Progenitor cell of endocrine pancreas (in vitro differentiated cells): ENCODE data around the gene TMEM59. TPM values are rescaled to one million over a fixed set of nuclear protein-coding genes. Genes with fewer than 3 reads are reported as not detected.
A peak's percentile ranks its signal among the peaks of the same experiment; 100 is the strongest.
"Not testable (repeated sequence)": the region's sequence is repeated elsewhere in the genome, so short reads cannot be mapped to it uniquely, and the experiment has no call there.

Experiments
- DNase-seq: peaks from one replicate; pipeline ENCODE4 v3.0.0; 2021; ENCODE audit warnings: low spot score; ENCODE audit not compliant: unreplicated experiment
- H3K27ac Mint-ChIP-seq: 2 replicates; pipeline ENCODE4 v1.8.0; 2021; ENCODE audit warnings: mild to moderate bottlenecking, moderate library complexity, mixed read lengths
- H3K27me3 Mint-ChIP-seq: 2 replicates; pipeline ENCODE4 v1.8.0; 2021; ENCODE audit warnings: mixed read lengths
- H3K36me3 Mint-ChIP-seq: 2 replicates; pipeline ENCODE4 v1.8.0; 2022; ENCODE audit warnings: mixed read lengths; ENCODE audit not compliant: insufficient read depth
- H3K4me1 Mint-ChIP-seq: 2 replicates; pipeline ENCODE4 v1.8.0; 2021; ENCODE audit warnings: low read depth, mixed read lengths
- H3K4me3 Mint-ChIP-seq: 2 replicates; pipeline ENCODE4 v1.8.0; 2021; ENCODE audit warnings: low read depth, mild to moderate bottlenecking, moderate library complexity, mixed read lengths
- H3K9me3 Mint-ChIP-seq: 2 replicates; pipeline ENCODE4 v1.8.0; 2021; ENCODE audit warnings: low read depth, mixed read lengths
- CTCF ChIP-seq: fragments of 200-600 bp; sonication (generic); IDR thresholded peaks from one replicate; pipeline ENCODE4 v1.5.0; 2021; ENCODE audit warnings: antibody characterized with exemption, mild to moderate bottlenecking; ENCODE audit not compliant: unreplicated experiment
- total RNA-seq: library from RNA; stranded (reverse); gene quantifications from 2 replicates; pipeline ENCODE4 v1.2.1, GENCODE V29; 2021

The TMEM59 gene
- total RNA-seq, 1 donor from 2014 or later, result 205 TPM

- Mint-ChIP-seq H3K27me3 (no peaks in the 10 kb centered on the region), H3K4me3 (no peak overlapping the region), H3K36me3 (peaks cover 7% of the 10 kb centered on the region), H3K4me1 (peaks cover 13% of the 10 kb centered on the region), H3K9me3 (no peaks in the 10 kb centered on the region), H3K27ac (no peak overlapping the region)
- TF ChIP-seq CTCF, result no peak
- DNase-seq, result no peak
Measured at GRCh38 chr1:54095546-54096226, 42.7 kb upstream of the TMEM59 start.

GRCh38 chr1:54094730-54095105 is 41.7 kb upstream of the TMEM59 start:
- H3K36me3 Mint-ChIP-seq, H3K27me3 Mint-ChIP-seq, DNase-seq, H3K27ac Mint-ChIP-seq, H3K4me3 Mint-ChIP-seq, H3K9me3 Mint-ChIP-seq, H3K4me1 Mint-ChIP-seq: not testable (repeated sequence)

- no peaks in the 10 kb centered on the region for H3K9me3 Mint-ChIP-seq
- H3K4me1 Mint-ChIP-seq, result peaks cover 7% of the 10 kb centered on the region
- no peaks in the 10 kb centered on the region for H3K27me3 Mint-ChIP-seq
- peaks cover 5% of the 10 kb centered on the region for H3K36me3 Mint-ChIP-seq
- peak overlapping the region; percentile 25 for H3K27ac Mint-ChIP-seq
- TF ChIP-seq CTCF, result no peak
- no peak overlapping the region for H3K4me3 Mint-ChIP-seq
- no peak for DNase-seq
Measured at GRCh38 chr1:54094001-54094729, 41.2 kb upstream of the TMEM59 start.

- Mint-ChIP-seq H3K27ac (no peak overlapping the region), H3K4me1 (peaks cover 7% of the 10 kb centered on the region), H3K27me3 (no peaks in the 10 kb centered on the region), H3K9me3 (no peaks in the 10 kb centered on the region), H3K4me3 (no peak overlapping the region), H3K36me3 (peaks cover 2% of the 10 kb centered on the region)
- no peak for DNase-seq
- no peak for TF ChIP-seq CTCF
Measured at GRCh38 chr1:54091666-54092065, 38.7 kb upstream of the TMEM59 start.

DNA sequence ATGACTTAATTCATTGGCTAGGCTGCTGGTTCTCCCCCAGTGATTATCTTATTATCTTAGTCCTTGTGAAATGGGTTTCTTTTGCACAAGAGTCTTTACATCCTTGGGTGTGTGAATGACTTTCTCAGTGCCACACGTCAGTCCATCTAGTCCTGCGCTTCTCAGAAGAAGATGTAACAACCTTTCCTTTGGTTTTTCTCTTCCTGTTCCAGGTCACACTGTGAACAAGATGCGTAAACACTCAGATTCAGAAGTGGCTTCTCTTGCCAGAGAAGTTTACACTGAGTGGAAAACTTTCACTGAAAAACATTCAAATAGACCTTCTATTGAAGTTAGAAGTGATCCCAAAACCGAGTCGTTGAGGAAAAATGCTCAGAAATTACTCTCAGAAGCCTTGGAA is 35.4 kb upstream of the TMEM59 start:
- no peak for TF ChIP-seq CTCF
- Mint-ChIP-seq H3K4me1 (no peaks in the 10 kb centered on the region), H3K27me3 (no peaks in the 10 kb centered on the region), H3K36me3 (no peaks in the 10 kb centered on the region), H3K9me3 (no peaks in the 10 kb centered on the region), H3K27ac (no peak overlapping the region), H3K4me3 (no peak overlapping the region)
- no peak for DNase-seq

DNA sequence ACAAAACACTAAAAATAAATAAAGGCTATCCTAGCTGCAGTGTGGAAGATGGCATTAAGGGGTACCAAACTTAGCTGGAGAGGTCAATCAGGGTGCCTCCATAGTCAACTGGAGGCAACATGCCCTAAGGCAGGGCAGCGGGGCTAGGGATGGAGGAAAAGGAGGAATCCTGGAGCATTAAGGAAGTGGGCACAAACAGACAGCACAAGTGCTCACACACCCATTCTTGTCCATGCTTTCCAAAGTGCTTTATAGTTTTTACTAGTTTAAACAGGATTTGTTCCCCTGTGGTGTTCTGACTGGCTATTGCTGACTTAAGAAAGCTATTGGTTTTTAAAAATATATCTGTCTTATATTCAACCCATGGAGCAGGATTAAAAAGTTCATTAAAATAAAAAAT is 33.8 kb upstream of the TMEM59 start:
- no peak for DNase-seq
- TF ChIP-seq CTCF, result no peak
- no peaks in the 10 kb centered on the region for H3K36me3 Mint-ChIP-seq
- H3K9me3 Mint-ChIP-seq, result no peaks in the 10 kb centered on the region
- H3K27me3 Mint-ChIP-seq, result no peaks in the 10 kb centered on the region
- H3K4me1 Mint-ChIP-seq, result no peaks in the 10 kb centered on the region
- no peak overlapping the region for H3K4me3 Mint-ChIP-seq
- H3K27ac Mint-ChIP-seq, result no peak overlapping the region
